ENCODE measurements around the gene IGF2R. TPM values are rescaled to one million over a fixed set of nuclear protein-coding genes. Genes with fewer than 3 reads are reported as not detected.

Gene IGF2R
- total and polyA plus RNA-seq, 2 of the 13 experiments (the other 11 are each of a cell fraction or from before 2014, with no cell fraction given): 38.3 to 70.0 TPM

DNA sequence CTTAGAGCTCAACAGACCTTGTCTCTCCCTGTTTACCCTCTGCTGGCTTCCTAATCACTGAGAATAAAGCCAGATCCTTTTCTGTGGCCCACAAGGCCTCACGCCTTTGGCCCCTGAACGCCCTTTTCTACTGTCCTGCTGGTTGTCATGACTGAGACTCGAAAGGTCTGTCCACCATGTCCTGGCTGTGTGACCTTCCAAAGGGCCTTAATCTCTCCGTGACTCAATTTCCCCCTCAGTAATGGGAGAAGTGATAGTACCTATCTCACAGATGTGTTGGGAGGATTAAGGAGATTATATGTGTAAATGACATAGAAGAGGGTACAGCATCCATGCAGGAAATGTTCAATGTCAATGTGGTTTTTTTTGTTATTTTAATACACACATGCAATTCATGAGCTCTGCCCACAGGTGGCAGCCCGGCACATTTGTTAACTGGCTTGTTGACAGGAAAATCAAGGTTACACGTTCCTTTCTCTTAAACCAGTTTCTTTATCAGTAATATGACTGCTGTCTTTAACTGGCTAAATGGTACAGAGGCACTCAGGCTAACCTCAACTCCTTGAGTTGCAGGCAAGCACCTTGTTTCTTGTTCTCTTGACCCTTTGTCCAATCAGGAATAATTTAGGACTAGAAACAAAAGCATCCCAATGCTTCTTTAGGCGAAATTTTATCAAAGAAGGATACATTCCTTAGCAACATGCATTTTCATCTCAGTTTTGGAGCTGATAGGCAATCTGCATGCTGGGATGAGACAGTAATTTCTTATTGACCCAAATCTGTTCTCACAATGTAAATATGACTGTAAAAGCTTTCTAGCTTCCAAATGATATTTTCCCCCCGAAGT lies 169.3 kb downstream of the IGF2R start:
- DNase-seq (ENCODE audit: low spot score) (peak; percentile 57), ATAC-seq (peak; percentile 9), FAIRE-seq (peak; percentile 88)
- POLR2A ChIA-PET: interaction anchor here (0.6 to 1.5 kb wide), 2 partner anchors 13 to 317 kb away, joined by 3 to 4 read pairs; no protein-coding TSS in a partner anchor
- H3K4me3 ChIP-seq (replicated peaks in 1 of 3; ENCODE audit: insufficient read depth in 1 of 3, low read depth in 2 of 3, low read length in 3 of 3): peak overlapping the region in 1 of 3 experiments; percentile 40; a peak in 1 of 6 replicates
- CTCF ChIA-PET (ENCODE audit: low intra/inter-chr PET ratio, low total read pairs): interaction anchor here (0.9 to 2.6 kb wide), 5 partner anchors 22 to 396 kb away, joined by 3 to 23 read pairs (median 4); no protein-coding TSS in a partner anchor
- H3K4me1 ChIP-seq (ENCODE audit: insufficient read depth, low read length): peaks cover 66% of the 10 kb centered on the region
- no peak overlapping the region for H2AFZ ChIP-seq (ENCODE audit: low read length)
- H4K20me1 ChIP-seq (ENCODE audit: insufficient read depth, low read length): no peaks in the 10 kb centered on the region
- peak overlapping the region; percentile 40 for H3K9ac ChIP-seq (ENCODE audit: insufficient read depth, low read depth, low read length)
- H3K27me3 ChIP-seq (ENCODE audit: control insufficient read depth in 1 of 2, insufficient read depth in 2 of 2, low read length in 2 of 2): no peaks in the 10 kb centered on the region
- H3K79me2 ChIP-seq (ENCODE audit: insufficient read depth, low read length): no peaks in the 10 kb centered on the region
- H3K36me3 ChIP-seq (replicated peaks in 1 of 2; ENCODE audit: control insufficient read depth in 1 of 2, insufficient read depth in 2 of 2, low read length in 2 of 2): no peaks in the 10 kb centered on the region
- 44% methylated on average over 8 of the region's 8 CpGs for WGBS (ENCODE audit: low lambda C conversion rate)
- intact Hi-C loops (cut with micrococcal nuclease; ENCODE audit: unreplicated experiment): loop anchor here (1.0 to 10.0 kb wide), 6 partner anchors 117 to 396 kb away; partner anchors contain the start of genes SLC22A2 and SLC22A3
- H3K27ac ChIP-seq (ENCODE audit: extremely low read length, insufficient read depth, low read length): peak overlapping the region; percentile 60
- in situ Hi-C loops (cut with HindIII; ENCODE audit: extremely low pct_ligation_motif_present, low pct_unique_long_range_greater_than_20kb): no loop called here
- BruUV-seq (replicated peaks): no TSS peak
- H3K4me2 ChIP-seq (ENCODE audit: low read depth, low read length): peak overlapping the region; percentile 52
- H3K9me3 ChIP-seq (ENCODE audit: low read length): no peaks in the 10 kb centered on the region
- no peak for TF ChIP-seq ATF7 (IDR thresholded peaks at IDR 0.05)
- no peak for TF ChIP-seq ATF7 (CRISPR knock-in tag; IDR thresholded peaks at IDR 0.05)
- no peak for TF ChIP-seq ZFP36L2 (CRISPR knock-in tag; IDR thresholded peaks at IDR 0.05)
- 0 out of 2 replicates have a peak, but pooled peaks have one; percentile 61 for TF ChIP-seq ZNF557 (CRISPR knock-in tag; IDR thresholded peaks at IDR 0.05)
- peak; percentile 100 for TF ChIP-seq ZNF232 (CRISPR knock-in tag; IDR thresholded peaks at IDR 0.05; ENCODE audit: borderline replicate concordance)
- no peak for TF ChIP-seq POLR2AphosphoS5 (IDR thresholded peaks at IDR 0.05; ENCODE audit: low read depth, low read length)
- TF ChIP-seq, protein P1, sequence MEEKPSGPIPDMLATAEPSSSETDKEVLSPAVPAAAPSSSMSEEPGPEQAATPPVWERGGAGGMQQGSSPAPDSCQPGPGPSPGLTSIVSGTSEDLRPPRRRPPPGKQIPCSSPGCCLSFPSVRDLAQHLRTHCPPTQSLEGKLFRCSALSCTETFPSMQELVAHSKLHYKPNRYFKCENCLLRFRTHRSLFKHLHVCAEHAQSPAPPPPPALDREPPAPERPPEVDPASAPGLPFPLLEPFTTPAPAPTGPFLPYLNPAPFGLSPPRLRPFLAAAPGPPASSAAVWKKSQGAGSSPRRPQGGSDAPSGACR (CRISPR knock-in tag; IDR thresholded peaks at IDR 0.05): 0 out of 2 replicates have a peak, but pooled peaks have one; percentile 16
- no peak for TF ChIP-seq ZNF781 (CRISPR knock-in tag; IDR thresholded peaks at IDR 0.05; ENCODE audit: borderline replicate concordance, not compliant biosample characterization)
- TF ChIP-seq ZNF543 (CRISPR knock-in tag; IDR thresholded peaks at IDR 0.05): no peak
- peak; percentile 89 for TF ChIP-seq FOXA3 (CRISPR knock-in tag; IDR thresholded peaks at IDR 0.05)
- peak; percentile 77; the same call in 1 of the 2 replicates for TF ChIP-seq FOXJ3 (CRISPR knock-in tag; IDR thresholded peaks at IDR 0.05; ENCODE audit: borderline replicate concordance)
- TF ChIP-seq ZNF678 (CRISPR knock-in tag; IDR thresholded peaks at IDR 0.05): no peak
- TF ChIP-seq HNF4A (CRISPR knock-in tag; IDR thresholded peaks at IDR 0.05): peak; percentile 31; the same call in 1 of the 2 replicates
- no peak for TF ChIP-seq MXI1 (IDR thresholded peaks at IDR 0.05; ENCODE audit: borderline replicate concordance, low read depth, low read length)
- peak; percentile 48; the same call in 1 of the 2 replicates for TF ChIP-seq MEIS2 (CRISPR knock-in tag; IDR thresholded peaks at IDR 0.05)
- TF ChIP-seq, protein P2, sequence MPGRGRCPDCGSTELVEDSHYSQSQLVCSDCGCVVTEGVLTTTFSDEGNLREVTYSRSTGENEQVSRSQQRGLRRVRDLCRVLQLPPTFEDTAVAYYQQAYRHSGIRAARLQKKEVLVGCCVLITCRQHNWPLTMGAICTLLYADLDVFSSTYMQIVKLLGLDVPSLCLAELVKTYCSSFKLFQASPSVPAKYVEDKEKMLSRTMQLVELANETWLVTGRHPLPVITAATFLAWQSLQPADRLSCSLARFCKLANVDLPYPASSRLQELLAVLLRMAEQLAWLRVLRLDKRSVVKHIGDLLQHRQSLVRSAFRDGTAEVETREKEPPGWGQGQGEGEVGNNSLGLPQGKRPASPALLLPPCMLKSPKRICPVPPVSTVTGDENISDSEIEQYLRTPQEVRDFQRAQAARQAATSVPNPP (CRISPR knock-in tag; IDR thresholded peaks at IDR 0.05): no peak
- no peak for TF ChIP-seq ZSCAN21 (CRISPR knock-in tag; IDR thresholded peaks at IDR 0.05; ENCODE audit: borderline replicate concordance)
- 0 out of 2 replicates have a peak, but pooled peaks have one; percentile 11 for TF ChIP-seq HDAC2 (CRISPR knock-in tag; IDR thresholded peaks at IDR 0.05)
- peak; percentile 85 for TF ChIP-seq MIXL1 (CRISPR knock-in tag; IDR thresholded peaks at IDR 0.05)
- TF ChIP-seq CCDC6 (CRISPR knock-in tag; IDR thresholded peaks at IDR 0.05): no peak
- TF ChIP-seq ZBTB1 (CRISPR knock-in tag; IDR thresholded peaks at IDR 0.05; ENCODE audit: borderline replicate concordance): no peak
- TF ChIP-seq ZNF331 (CRISPR knock-in tag; IDR thresholded peaks at IDR 0.05): 0 out of 2 replicates have a peak, but pooled peaks have one; percentile 33
- TF ChIP-seq ZSCAN20 (CRISPR knock-in tag; IDR thresholded peaks at IDR 0.05; ENCODE audit: borderline replicate concordance): 0 out of 2 replicates have a peak, but pooled peaks have one; percentile 40
- TF ChIP-seq NR3C1 (CRISPR knock-in tag; IDR thresholded peaks at IDR 0.05): no peak
- TF ChIP-seq KLF9 (CRISPR knock-in tag; IDR thresholded peaks at IDR 0.05; ENCODE audit: low read depth): peak; percentile 29; the same call in 1 of the 2 replicates

All from HepG2 (cell line).